ENCODE measurements around the gene CCDC184.
"Not testable (repeated sequence)": the region's sequence is repeated elsewhere in the genome, so short reads cannot be mapped to it uniquely, and the experiment has no call there.

Gene CCDC184

DNA sequence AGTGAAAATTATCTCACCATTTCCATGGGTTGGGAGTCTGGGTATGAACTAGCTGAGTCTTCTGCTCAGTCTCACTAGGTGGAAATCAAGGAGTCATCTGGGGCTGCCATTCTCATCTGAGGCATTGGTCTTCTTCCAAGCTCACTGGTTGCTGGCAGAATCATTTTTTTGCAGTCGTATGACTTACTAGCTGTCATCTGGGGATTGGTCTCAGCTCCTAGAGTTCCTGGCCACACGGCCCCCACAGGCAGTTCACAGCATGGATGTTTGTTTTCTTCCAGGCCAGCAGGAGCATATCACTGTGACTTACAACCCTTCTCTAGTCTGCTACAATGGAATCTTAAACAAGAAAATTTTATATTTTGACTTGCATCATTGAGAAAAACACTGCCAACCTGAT, 38.2 kb downstream of the CCDC184 start:
- no peak for ATAC-seq
- TF ChIP-seq, protein P1, sequence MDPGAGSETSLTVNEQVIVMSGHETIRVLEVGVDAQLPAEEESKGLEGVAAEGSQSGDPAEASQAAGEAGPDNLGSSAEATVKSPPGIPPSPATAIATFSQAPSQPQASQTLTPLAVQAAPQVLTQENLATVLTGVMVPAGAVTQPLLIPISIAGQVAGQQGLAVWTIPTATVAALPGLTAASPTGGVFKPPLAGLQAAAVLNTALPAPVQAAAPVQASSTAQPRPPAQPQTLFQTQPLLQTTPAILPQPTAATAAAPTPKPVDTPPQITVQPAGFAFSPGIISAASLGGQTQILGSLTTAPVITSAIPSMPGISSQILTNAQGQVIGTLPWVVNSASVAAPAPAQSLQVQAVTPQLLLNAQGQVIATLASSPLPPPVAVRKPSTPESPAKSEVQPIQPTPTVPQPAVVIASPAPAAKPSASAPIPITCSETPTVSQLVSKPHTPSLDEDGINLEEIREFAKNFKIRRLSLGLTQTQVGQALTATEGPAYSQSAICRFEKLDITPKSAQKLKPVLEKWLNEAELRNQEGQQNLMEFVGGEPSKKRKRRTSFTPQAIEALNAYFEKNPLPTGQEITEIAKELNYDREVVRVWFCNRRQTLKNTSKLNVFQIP (CRISPR knock-in tag; IDR thresholded peaks at IDR 0.05; ENCODE audit: borderline replicate concordance, low read depth), result no peak

DNA sequence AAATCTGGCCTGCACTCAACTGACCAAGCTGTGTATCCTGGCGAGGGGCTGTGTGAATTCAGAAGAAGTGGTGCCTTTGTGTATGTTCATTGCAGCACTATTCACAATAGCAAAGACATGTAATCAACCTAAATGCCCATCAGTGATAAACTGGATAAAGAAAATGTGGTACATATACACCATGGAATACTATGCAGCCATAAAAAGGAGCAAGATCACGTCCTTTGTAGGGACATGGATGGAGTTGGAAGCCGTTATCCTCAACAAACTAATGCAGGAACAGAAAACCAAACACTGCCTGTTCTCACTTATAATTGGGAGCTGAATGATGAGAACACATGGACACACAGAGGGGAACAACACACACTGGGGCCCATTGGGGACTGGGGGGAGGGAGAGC, 41.1 kb downstream of the CCDC184 start:
- ATAC-seq, result not testable (repeated sequence)

DNA sequence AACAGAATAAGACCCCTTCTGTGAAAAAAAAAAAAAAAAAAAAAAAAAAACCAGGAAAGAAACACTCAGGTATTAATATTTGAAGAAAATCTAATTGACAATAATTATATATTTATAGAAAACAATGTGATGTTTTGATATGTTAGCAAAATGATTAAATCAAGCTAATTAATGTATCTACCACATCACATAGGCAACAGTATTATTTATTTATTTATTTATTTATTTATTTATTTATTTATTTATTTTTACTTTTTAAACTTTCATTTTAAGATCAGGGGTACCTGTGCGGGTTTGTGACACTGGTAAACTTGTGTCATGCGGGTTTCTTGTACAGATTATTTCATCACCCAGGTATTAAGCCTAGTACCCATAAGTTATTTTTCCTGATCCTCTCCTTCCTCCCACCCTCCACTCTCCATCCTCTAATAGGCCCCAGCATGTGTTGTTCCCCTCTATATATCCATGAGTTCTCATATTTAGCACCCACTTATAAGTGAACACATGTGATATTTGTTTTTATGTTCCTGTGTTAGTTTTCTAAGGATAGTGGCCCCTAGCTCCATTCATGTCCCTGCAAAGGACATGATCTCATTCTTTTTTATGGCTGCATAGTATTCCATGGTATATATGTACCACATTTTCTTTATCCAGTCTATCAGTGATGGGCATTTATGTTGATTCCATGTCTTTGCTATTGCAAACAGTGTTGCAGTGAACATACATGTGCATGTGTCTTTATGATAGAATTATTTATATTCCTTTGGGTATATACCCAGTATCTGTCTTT, 47.9 kb downstream of the CCDC184 start:
- ATAC-seq, result not testable (repeated sequence)
- 0 out of 2 replicates have a peak, but pooled peaks have one; percentile 32 for TF ChIP-seq ZNF8 (CRISPR knock-in tag; IDR thresholded peaks at IDR 0.05)

More for the DNA sequence above, 41.1 kb downstream of the CCDC184 start:
- TF ChIP-seq ZNF8 (CRISPR knock-in tag; IDR thresholded peaks at IDR 0.05), result peak; percentile 26; the same call in 1 of the 2 replicates

Data from SK-N-SH treated with all-trans-retinoic acid at 6 μM for 48 hours (cell line).